HG03378 (cell line): Measurements from ENCODE around the gene EXOC4.

Source experiments
- ATAC-seq: cut with Tn5 transposase; IDR thresholded peaks from one replicate; pipeline ENCODE4 v1.9.1; 2021; ENCODE audit warnings: mild to moderate bottlenecking, moderate library complexity; ENCODE audit not compliant: unreplicated experiment

Gene EXOC4

DNA sequence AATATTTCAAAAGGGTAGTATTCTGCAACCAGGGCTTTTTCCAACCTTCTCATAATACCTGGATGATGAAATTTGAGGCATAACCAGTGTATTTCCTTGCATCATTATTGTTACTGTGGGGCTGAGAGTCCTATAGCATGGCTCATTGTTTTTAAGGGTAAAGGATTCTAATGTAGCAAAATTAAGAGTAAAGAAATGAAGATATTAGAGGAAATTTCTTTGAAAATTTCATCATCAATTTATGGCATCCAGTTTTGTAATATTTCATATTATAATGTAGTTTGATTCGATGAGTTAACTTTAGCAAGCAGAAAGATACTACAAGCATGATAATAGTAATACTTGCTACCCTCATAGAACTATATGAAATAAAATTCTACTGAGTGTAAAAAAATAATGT is 486.9 kb downstream of the EXOC4 start:
- no peak for ATAC-seq

DNA sequence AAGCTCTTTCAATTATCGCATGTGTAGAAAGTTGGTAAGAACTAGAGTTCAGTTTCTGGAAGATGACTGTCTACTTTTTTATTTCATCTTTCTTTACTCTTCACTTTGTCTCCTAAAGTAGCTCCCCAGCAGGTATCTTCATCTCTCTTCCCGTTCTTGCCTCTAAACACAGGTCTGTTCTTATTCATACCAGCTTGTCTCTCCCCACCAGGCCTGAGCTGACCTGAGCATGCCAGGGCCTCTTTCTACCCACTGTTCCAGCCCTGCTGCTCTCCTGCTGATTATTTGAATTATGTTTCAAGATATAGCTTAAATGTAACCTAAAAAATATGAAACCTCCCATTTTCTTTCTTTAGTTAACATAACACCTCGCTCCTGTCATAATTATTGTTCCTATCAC is 488.2 kb downstream of the EXOC4 start:
- ATAC-seq: no peak

DNA sequence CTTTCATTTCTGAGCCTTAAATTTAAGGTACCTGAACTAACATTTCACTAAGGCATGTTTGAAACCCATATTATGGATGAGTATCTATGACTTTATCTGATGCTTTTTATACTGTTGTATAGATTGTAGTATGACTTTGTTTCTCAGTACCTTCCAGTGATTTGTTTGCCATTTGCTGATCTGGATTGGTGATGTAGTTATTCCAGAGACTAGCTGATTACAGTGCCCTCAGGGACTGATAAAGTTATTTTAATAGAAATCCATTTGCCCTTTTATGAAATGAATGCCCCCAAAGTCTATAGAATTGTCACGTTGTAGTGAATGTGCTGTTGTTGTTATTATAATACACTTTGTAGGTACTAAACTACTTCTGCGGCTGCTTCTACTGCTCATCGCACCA is 488.8 kb downstream of the EXOC4 start:
- ATAC-seq: no peak

DNA sequence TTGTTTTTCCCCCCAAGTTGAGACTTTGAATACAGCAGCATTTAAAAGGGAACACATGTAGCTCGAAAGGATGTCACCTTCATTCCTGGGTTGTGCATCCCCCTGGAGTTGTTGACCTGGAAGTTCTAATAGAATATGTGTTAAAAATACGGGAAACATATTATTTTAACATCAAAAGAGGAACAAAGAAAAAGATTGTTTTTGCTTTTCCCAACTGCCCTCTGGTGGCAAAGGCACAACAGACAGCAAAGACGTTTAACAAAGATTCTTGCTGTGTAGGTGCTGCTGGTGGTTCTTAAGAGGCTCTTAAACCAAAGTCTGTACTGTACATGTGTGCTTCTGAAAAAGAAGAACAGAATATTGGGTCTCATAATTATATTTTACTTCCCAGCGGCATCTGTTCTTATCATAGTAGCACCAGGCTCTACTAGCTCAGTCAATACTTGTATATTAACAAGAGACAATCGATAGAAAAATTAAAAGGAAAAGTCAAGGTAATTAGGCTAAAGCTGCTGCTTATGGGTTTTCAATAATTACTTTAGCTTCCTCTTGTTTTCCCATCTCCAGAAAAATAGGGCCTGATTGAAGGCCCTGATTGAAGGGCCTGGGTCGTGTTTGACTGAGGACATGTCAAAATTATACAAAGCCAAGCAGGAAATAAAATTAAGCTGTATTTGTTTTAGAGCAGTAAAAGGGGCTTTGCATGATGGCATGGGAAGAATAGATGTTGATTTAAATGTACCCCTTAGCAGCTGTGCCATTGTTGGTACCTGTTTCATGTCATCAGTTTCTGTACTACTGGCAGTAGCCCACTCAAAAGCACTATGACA is 490.0 kb downstream of the EXOC4 start:
- ATAC-seq: no peak

DNA sequence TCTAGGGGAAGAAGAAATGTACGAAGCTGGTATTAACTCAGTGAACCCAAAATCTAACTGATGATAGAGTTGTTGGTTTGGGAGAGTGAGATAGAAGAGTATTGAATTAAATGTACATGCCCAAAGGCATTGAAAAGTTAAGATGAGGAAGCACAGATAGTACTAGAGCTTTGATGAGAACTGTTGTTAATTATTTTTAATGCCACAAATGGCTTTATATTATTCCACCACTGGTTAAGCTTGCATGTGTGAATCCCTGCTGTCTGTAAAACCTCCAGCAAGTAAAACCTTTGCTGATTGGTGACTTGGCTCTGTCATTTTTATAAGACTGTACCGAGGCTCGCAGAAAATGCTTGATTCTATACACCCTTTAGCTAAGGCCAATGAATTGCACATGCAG is 491.6 kb downstream of the EXOC4 start:
- no peak for ATAC-seq

DNA sequence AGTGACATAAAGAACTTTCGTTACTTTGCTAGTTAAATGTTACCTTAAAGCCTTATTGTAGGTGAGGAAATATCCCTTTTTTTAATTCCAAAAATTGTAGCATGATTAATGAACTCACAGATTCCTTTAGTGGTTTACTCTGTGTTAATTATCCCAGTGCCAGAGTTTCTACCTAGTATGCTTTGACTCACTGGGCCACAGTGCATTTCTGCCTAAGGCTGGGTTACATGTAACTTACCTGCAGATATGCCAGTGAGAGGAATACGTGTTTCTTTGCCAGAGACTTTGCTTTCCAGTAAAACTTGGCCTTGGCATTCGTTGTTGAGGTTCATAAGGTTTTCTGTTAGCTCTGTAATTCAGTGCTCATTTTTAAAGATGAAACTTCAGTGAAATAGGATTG is 493.4 kb downstream of the EXOC4 start:
- ATAC-seq: no peak

DNA sequence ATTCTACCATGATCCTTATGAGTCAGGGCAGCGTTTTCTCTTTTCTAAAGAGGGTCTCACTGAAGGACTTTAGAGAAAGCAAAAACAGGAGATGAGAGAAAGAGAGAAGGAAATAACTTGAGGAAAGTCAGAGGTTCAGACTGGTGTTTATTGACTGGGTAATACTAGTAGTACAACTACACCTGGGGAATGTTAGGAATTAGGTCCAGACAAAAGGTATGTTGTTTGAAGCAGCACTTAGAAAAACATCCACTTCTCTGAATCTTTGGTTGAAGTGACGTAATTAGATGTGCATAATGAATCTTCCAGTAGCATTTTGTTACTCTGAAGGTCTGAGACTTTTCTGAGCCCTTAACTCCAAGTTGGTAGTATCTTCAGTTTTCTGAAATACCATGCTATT is 494.0 kb downstream of the EXOC4 start:
- ATAC-seq: no peak

DNA sequence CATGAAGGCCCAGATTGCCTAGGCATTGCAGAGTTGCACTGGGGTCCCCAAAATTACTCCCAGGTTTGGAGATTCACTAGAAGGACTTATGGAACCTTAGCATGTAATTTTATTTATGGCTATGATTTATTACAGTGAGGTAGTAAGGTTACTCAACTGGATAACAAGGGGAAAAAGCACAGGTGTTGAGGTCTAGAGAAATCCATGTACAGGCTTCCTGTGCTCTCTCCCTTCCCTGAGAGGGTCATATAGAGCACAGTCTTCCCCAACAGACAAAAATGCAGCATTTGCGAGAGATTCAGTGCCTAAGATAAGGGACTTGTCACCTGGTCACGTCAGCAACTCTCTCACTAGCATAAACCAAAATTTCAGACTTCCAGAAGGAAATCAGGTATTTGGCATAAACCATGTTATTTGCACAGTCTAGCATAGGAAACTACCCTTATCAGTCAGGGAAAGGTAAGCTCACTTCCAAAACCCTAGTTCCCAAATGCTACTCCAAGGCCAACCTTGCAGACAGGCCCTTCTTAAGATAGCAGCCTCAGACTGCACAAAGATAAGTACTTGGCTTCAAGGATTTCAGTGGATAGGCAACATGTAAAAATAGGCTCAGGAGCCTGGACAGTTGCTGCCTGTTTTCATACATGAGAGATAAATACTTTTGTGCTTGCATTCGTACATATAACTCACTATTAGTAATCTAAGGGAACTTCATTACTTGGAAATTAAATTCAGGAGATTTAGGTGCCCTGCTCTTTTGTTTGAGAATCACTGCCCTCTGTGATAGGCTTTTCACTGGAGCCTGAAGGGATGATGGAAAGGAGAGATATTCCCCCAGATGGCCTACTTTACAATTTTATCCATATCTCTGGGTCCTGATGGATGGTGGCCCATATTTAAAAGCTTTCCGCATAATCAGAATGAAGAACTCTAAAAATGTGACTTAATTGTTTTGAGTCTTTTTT is 495.8 kb downstream of the EXOC4 start:
- no peak for ATAC-seq

DNA sequence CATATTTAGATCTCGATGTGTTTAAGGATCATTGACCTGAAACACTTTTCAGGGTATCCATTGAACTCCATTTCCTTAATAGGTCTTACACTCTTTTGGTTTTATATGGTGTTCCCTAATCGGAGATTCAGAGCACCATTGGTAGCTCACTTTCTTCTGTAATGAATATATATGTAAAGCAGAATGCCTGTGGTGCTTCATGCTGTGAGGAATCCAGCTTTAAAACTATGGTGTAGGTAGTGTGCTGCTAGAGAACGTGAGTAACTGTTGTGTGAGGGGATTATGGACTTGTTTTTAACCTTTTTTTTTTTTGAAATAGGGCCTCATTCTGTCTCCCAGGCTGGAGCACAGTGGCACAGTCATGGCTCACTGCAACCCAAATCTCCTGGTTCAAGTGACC is 497.4 kb downstream of the EXOC4 start:
- ATAC-seq: no peak

DNA sequence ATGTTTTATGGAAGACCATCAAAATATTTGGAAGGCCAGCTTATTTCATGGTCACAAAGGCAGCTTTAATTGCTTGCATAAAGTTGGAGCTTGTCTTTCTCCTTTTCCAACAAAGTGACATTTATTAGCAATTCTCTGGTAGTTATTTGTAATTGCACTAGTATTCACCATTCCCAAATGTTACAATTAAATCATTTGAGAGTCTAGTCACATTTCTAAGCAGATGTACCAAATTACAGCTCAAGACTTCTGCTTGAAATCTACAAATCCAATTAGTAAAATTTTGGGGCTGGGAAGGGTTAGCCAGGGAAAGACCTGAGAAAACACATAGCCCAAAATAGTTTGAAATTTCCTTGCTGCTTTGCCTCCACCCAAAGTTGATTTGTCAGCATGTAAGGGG is 498.2 kb downstream of the EXOC4 start:
- no peak for ATAC-seq

DNA sequence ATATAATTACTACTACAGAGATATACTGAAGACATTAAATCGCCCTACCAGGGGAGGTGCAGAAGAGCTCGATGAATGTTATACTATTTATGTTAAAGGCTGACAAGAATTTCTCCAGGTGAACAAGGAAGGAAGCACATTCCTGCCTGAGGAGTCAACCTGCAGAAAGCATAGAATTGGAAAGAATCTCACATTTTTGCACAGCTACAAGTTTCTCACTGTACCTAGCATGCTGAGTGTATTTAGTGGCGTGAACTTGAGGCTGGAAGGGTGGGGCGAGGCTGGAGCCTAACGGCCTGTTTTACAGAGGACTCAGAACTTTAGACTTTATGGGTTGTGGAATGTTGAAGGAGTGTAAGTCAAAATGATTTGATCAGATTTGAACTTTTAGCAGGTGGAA is 500.6 kb downstream of the EXOC4 start:
- ATAC-seq: no peak

DNA sequence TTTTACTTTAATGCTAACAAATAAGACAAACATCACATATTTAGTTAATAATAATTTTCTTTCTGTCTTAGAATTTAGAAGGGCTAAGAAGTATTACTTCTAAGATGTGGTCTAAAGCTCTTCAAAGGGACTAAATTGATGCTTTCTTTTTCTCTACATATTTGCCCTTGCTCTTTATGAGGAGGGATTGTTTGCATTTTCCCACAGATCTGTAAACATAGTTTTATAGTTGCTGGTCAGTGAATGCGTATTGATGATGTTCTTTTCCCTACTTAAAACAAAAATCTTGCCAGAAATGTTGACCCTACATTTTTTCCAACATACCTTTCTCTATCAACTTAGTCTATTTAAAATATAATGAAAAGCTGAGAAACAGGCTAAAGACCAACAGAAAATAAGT is 501.8 kb downstream of the EXOC4 start:
- no peak for ATAC-seq

DNA sequence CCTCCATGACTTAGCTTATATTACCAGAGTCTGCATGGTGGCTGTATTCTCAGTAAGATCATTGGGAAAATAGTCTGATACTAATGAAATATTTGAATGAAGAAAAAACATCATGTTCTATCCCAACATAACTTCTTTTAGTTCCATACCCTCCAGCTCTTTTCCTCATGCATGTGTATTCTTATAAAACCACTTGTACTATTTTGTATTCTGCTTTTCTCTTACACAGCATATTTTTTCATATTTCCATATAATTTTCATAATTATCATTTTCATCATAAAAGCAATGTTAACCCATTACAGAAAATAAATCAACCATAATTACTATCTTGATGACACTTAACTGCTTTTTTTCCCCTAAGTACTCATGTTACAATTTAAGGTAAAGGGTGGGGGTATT is 503.0 kb downstream of the EXOC4 start:
- no peak for ATAC-seq

DNA sequence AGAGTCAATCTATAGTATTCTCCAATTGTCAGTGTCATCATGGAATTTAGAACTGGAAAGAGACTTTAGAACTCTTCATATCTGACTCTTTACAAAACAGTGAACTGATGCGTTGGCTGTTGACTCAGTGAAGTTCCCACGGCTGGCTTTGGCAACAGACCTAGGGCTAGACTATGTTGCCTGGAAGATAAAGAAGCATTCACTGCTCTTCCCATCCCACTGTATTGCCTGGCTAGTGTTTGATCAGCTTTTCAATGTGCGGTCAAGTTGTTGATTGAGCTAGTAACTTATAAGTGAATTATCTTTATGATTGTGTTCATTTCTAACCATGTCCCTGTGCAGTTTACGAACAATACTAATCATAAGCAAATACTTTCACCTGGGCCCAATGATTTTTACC is 508.6 kb downstream of the EXOC4 start:
- ATAC-seq: no peak

DNA sequence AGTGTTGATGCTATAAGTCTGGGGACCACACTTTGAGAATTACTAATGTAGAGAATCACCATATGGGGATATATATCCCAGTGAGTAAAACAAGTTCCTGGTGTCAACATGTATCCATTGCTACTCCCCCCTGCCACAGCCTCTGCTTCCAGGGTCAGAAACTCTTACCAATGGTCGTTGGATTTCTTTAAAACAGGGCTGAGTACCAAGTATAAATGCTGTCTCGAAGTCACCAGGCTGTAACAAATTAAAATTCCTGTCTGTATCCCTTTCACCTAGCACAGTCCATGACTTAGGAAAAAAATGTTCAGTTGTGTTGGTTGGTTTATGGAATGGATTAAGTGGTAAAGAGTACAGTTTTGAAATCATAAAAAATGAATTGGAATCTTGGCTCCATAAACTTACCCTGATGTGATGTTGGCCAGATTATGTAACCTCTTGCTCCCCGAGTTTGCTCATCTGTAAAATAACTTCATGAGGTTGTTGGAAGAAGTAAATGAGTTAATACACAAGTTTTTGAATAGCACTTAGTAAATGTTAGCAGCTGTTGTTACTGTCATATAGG is 510.3 kb downstream of the EXOC4 start:
- no peak for ATAC-seq

DNA sequence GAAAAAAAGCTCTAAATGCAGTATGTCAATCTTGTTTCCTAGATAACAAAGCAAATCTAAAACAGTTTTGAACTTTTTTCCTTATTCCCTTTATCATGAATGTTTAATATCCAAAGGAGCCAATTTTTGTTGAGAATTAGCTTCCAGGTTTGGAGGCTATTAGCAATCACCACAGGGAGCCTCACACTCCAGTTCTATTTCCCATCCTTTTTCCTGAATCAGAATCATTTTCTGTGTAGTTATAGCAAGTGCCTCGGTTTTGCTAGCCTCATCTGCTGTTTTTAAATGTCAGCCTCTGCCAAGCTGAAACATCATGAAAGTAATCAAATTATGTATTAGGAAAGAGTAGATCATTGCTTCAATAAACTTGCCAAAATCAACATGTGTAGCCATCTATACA is 516.8 kb downstream of the EXOC4 start:
- no peak for ATAC-seq

DNA sequence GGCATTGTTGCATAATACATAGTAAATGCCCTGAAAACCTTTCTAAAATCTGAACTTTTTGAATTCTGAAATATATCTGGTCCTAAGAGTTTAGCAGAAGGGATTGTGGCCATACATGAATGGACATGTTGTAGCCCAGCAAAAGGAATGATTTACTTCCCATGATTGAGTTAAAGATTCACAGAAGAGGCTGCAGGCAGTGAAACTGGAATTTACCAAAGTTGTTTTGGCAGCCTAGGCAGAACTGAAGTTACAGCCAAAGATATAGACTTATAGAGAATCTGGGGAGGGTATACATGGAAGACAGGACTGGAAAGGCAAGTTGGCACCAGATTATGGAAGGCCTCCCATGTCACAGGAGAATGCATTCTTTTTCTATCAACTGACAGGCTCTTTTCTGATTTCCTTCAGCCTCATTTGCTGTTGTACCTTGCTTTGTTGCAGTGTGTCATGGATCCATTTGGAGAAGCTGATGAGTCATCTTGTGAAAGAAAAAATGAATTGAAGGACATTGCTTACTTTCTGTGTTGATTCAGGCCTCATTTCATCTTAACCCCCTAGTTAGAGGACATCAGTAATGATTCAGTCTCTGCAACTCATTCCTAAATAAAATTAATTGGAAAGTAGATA is 518.1 kb downstream of the EXOC4 start:
- no peak for ATAC-seq

DNA sequence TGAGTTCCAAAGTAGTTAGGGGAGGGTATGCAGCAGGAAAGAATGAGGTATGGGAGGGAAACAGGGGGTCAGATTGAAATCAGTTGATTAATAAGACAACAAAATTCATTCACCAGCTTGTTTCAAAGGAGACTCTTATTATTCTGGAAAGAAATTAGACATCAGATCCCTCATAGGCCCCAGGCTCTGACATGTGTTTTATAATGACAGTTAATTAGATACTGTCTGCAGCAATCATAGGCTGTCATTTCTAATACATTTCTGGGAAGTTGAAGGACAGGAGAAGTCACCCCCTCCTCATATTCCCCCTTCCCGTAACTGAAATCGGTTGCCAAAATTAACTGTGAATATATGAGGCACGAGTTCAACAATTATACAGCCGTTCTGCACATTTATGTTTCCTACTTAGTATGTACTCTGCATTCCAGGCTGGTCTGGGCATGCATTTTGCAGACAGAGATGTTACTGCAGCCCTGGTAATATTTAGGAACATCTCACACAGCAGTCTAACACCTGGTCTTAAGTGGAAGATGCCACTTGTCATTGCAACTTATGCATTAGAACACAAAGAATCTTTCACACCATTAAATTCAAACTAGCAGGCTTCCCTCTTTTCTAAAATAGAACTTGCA is 519.0 kb downstream of the EXOC4 start:
- no peak for ATAC-seq

DNA sequence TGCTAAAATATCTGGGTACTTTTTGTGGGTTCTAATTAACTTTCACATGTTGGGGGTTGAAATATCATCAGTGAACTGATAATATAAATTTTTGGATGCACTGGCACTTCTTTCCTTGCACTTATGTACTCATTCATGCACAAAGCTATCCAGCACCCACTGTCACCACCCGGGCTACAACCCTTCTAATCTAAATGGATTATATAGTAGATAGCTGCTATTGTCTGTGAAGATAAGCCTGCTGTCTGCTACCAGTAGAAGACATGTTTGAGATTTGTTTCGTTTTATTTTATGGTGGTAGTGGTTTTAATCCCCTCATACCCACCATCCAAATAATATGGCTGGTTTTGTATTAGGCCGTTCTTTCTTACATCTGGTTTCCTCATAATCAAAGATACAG is 520.7 kb downstream of the EXOC4 start:
- ATAC-seq: no peak

DNA sequence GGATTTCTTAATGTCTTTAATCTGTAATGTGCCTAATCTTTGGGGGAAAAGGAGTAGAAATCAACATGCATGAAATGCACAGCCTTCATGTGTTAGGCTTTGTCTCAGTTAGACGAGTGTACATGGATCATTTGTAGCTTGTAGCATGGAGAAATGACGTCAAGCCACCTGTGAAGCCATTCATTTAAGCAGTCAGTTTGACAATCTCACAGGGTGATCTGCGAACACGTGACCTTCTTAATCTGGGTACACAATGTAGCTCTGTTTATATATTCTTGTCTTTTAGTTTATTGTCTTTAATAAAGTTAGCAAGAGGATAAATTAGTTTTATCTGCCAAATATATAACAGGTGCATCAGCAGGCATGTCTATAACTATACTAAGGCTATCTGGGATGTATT is 522.3 kb downstream of the EXOC4 start:
- ATAC-seq: no peak

DNA sequence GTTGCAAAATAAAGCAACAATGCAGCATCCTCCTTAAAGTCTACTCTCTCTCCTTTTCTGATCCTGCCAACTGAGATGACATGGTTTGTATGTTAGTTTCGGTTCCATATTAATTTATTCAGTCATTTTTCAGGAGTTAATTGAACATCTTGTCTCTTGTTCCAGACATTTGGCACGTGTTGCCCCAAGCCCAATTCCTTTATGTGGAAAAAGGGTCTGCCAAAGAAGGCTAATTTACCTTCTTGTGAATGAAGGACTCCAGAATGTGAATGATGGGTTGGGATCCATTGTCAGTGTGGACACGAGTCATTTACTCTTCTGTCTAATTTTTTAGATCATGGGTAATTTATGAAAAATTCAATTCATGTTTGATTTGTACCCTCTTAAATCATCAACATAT is 523.4 kb downstream of the EXOC4 start:
- no peak for ATAC-seq
